NCI-H2029 treated with DMSO at 0.1 percent for 48 hours (cell line): ENCODE data around the gene LHFPL2.
"Not testable (repeated sequence)": the region's sequence is repeated elsewhere in the genome, so short reads cannot be mapped to it uniquely, and the experiment has no call there.

Experiments
- DNase-seq: peaks from one replicate; lab custom pipeline; 2025; lab: John Stamatoyannopoulos, UW

Gene LHFPL2

GRCh38 chr5:78648359-78649210 lies at the start of gene LHFPL2:
Gene LHFPL2 (minus strand): TSS chr5:78648772. CDS start chr5:78510213, 138,559 bp downstream.
- no peak for DNase-seq

- no peak for DNase-seq
These were observed 48.1 kb upstream of the LHFPL2 start for GRCh38 chr5:78696637-78697036.

- not testable (repeated sequence) for DNase-seq
These were observed 47.5 kb upstream of the LHFPL2 start for GRCh38 chr5:78696052-78696451.

- no peak for DNase-seq
These were observed 44.8 kb upstream of the LHFPL2 start for GRCh38 chr5:78693339-78693738.

GRCh38 chr5:78691084-78691960 lies 42.8 kb upstream of the LHFPL2 start:
- DNase-seq = peak; percentile 35

- no peak for DNase-seq
These were observed 41.8 kb upstream of the LHFPL2 start for GRCh38 chr5:78690253-78690972.

- DNase-seq = no peak
These were observed 41.1 kb upstream of the LHFPL2 start for GRCh38 chr5:78689540-78690252.

GRCh38 chr5:78687514-78687913 lies 38.9 kb upstream of the LHFPL2 start:
- DNase-seq = not testable (repeated sequence)

GRCh38 chr5:78683905-78684304 lies 35.3 kb upstream of the LHFPL2 start:
- not testable (repeated sequence) for DNase-seq

- no peak for DNase-seq
These were observed 31.3 kb upstream of the LHFPL2 start for GRCh38 chr5:78679905-78680304.

- DNase-seq = no peak
These were observed 29.5 kb upstream of the LHFPL2 start for GRCh38 chr5:78677777-78678668.

GRCh38 chr5:78675956-78676730 lies 27.6 kb upstream of the LHFPL2 start:
- DNase-seq = no peak

GRCh38 chr5:78673827-78674226 lies 25.3 kb upstream of the LHFPL2 start:
- DNase-seq = not testable (repeated sequence)

GRCh38 chr5:78672154-78672553 lies 23.6 kb upstream of the LHFPL2 start:
- DNase-seq = no peak

- DNase-seq = no peak
These were observed 23.0 kb upstream of the LHFPL2 start for GRCh38 chr5:78671609-78672008.

GRCh38 chr5:78670701-78671269 lies 22.2 kb upstream of the LHFPL2 start:
- DNase-seq = no peak

- DNase-seq = no peak
These were observed 20.8 kb upstream of the LHFPL2 start for GRCh38 chr5:78669331-78669730.

- no peak for DNase-seq
These were observed 19.0 kb upstream of the LHFPL2 start for GRCh38 chr5:78667461-78668103.

- DNase-seq = not testable (repeated sequence)
These were observed 18.4 kb upstream of the LHFPL2 start for GRCh38 chr5:78666975-78667374.
